ENCODE measurements around the gene MARCHF10.

Gene MARCHF10

DNA sequence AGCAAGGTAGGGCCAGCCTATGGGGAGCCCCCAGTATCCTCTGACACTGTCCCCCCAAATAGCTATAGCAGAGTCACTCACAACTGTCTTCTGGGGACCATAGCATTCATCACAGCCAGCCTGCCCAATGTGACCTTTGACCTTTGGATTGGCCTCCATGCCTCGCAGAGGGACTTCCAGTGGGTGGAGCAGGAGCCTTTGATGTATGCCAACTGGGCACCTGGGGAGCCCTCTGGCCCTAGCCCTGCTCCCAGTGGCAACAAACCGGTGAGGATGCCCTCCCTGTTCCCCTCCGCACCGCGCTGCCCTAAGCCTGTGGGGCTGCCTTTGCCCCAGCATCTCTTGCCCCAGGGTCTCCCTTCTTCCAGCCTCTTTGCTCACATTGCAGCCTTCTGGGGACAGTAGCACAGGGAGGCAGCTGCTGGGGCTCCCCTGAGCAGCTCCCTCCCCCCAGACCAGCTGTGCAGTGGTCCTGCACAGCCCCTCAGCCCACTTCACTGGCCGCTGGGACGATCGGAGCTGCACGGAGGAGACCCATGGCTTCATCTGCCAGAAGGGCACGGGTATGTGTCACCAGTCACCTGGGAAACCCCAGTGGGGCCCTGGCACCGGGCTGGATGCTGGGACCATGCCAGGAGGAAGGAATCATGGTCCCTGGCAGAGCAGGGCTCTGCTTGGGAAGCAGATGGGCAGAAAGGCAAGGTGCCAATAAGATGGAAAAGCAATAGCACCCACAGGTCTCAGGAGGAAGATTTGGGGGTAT, 119.5 kb downstream of the MARCHF10 start:
- H3K4me3 ChIP-seq (ENCODE audit: control insufficient read depth, low read depth, low read length), result no peak overlapping the region
- TF ChIP-seq, protein P1, sequence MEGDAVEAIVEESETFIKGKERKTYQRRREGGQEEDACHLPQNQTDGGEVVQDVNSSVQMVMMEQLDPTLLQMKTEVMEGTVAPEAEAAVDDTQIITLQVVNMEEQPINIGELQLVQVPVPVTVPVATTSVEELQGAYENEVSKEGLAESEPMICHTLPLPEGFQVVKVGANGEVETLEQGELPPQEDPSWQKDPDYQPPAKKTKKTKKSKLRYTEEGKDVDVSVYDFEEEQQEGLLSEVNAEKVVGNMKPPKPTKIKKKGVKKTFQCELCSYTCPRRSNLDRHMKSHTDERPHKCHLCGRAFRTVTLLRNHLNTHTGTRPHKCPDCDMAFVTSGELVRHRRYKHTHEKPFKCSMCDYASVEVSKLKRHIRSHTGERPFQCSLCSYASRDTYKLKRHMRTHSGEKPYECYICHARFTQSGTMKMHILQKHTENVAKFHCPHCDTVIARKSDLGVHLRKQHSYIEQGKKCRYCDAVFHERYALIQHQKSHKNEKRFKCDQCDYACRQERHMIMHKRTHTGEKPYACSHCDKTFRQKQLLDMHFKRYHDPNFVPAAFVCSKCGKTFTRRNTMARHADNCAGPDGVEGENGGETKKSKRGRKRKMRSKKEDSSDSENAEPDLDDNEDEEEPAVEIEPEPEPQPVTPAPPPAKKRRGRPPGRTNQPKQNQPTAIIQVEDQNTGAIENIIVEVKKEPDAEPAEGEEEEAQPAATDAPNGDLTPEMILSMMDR (conservative IDR thresholded peaks at IDR 0.05; ENCODE audit: control insufficient read depth, insufficient read depth, low read depth, low read length), result no peak
- no peak for DNase-seq (ENCODE audit: low read depth)

DNA sequence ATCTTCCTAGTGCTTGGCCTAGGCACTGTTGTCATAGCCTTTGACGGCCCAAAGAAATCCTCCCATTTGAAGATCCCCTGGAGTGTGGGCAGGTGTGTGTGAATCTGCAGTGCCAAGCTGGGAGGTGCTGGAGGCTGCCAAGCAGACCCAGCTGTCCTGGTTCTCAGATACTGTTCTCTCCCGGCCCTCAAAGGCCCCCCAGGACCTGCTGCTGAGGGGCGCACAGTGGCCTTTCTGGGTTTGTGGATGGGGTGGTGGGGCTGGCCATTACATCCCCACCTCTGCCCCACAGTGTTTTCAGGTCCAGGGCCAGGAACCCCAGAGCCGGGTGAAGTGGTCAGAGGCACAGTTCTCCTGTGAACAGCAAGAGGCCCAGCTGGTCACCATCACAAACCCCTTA, 120.1 kb downstream of the MARCHF10 start:
- no peak overlapping the region for H3K4me3 ChIP-seq (ENCODE audit: control insufficient read depth, low read depth, low read length)
- no peak for DNase-seq (ENCODE audit: low read depth)
- TF ChIP-seq, protein P1 (conservative IDR thresholded peaks at IDR 0.05; ENCODE audit: control insufficient read depth, insufficient read depth, low read depth, low read length), result no peak

DNA sequence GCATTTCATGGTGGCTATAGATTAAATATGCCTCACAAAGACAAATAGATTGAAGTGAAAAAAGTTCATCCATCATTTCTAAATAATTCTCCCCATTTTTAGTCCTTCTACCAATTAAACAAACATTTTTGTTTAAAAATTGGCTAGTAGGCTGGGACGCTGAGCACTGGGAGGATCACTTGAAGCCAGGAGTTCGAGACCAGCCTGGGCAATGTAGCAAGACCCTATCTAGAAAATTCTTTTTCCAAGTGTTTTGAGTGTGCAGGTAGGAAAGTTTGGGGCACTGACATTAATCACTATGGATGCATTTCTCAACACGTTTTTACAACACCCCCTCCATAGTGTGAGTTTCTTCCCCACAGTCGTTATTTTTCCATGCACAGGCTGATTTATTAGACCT, 123.9 kb downstream of the MARCHF10 start:
- TF ChIP-seq, protein P1 (conservative IDR thresholded peaks at IDR 0.05; ENCODE audit: control insufficient read depth, insufficient read depth, low read depth, low read length), result no peak
- no peak overlapping the region for H3K4me3 ChIP-seq (ENCODE audit: control insufficient read depth, low read depth, low read length)
- no peak for DNase-seq (ENCODE audit: low read depth)

DNA sequence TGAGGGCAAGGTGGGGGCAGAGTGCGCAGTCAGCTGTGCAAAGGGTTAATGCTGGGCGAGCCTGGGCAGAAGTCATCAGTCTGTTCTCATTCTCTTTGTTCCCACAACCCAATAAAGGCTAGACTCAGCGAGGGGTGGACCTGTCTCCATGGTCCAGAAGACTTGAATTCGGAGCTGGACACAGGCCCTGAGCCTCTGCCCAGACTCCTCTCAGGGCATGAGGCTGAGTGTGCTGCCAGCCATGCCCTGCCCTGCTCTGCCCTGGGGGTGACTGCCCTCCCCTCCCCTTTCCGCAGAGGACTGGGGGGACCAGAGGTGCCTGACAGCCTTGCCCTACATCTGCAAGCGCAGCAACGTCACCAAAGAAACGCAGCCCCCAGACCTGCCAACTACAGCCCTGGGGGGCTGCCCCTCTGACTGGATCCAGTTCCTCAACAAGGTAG, 126.2 kb downstream of the MARCHF10 start:
- H3K4me3 ChIP-seq (ENCODE audit: control insufficient read depth, low read depth, low read length), result no peak overlapping the region
- no peak for DNase-seq (ENCODE audit: low read depth)
- TF ChIP-seq, protein P1 (conservative IDR thresholded peaks at IDR 0.05; ENCODE audit: control insufficient read depth, insufficient read depth, low read depth, low read length), result no peak

DNA sequence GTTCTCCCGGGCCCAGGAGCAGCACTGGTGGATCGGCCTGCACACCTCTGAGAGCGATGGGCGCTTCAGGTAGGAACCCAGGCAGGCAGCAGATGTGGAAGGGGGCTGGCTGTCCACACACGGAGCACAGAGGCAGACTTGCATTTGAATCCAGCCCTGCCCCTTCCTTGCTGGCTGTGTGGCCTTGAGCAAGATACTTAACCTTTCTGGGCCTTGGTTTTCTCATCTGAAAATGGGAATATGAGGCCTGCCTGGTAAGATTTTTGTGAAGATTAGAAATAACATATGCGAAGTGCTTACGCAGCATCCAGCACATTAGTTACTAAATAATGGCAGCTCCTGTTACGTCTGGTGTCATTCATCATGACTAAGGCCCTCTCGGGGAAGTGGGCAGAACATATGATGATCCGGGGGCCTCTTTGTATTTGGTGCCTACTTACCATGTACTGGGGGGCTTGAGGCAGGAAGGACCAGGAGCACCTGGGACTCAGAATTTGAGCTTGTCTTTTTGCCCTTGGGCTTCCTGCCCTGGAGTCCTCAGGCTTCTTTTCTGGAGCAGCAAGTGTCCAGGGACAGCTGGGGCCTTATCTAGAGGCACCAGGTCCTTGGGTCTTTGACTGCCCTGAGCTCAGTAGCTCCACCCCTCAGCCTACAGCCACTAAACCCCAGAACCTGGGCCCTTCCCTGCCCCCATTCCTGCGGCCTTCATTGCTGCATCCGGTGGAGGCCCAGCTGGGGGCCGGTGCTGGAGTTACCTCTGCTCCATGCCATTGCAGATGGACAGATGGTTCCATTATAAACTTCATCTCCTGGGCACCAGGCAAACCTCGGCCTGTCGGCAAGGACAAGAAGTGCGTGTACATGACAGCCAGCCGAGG, 126.8 kb downstream of the MARCHF10 start:
- TF ChIP-seq, protein P1 (conservative IDR thresholded peaks at IDR 0.05; ENCODE audit: control insufficient read depth, insufficient read depth, low read depth, low read length), result no peak
- no peak overlapping the region for H3K4me3 ChIP-seq (ENCODE audit: control insufficient read depth, low read depth, low read length)
- no peak for DNase-seq (ENCODE audit: low read depth)

DNA sequence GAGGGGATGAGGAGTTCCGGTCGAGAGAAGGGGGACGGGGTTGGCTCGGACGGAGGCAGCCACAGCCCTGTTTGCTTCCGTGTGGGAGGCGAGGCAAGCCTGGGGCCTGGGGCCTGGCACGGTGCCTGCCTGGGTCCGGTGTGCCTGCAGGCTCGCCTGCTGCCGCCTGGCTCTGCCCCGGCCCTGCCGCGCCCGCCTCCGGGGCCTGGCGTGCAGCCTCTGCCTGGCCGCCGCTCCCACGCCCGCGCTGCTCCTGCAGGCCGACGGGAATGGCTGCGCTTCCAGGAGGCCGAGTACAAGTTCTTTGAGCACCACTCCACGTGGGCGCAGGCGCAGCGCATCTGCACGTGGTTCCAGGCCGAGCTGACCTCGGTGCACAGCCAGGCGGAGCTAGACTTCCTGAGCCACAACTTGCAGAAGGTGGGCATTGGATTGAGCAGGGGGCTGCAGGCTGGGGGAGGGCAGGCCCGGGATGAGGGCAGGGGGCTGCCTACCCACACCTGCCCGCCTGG, 127.5 kb downstream of the MARCHF10 start:
- TF ChIP-seq, protein P1 (conservative IDR thresholded peaks at IDR 0.05; ENCODE audit: control insufficient read depth, insufficient read depth, low read depth, low read length), result no peak
- peak; percentile 60 for DNase-seq (ENCODE audit: low read depth)
- no peak overlapping the region for H3K4me3 ChIP-seq (ENCODE audit: control insufficient read depth, low read depth, low read length)

All from fibroblast of mammary gland (primary cell).